Sigmoid colon (tissue), 7 donors: Measurements from ENCODE around the gene ECT2. TPM values are rescaled to one million over a fixed set of nuclear protein-coding genes. Genes with fewer than 3 reads are reported as not detected.

Source experiments
- DNase-seq: peaks from one replicate; pipeline ENCODE4 v3.0.0-alpha.2; 2019
- H3K27ac ChIP-seq, 4 donors: fragments of 200-600 bp; sonication (generic); one replicate each; pipeline ENCODE4 v1.5.1; 2016 to 2019; ENCODE audit warnings: mild to moderate bottlenecking in 1 of 4
- H3K27me3 ChIP-seq, 3 donors: fragments of 200-600 bp; sonication (generic); one replicate each; pipeline ENCODE4 v1.5.1; 2019; ENCODE audit warnings: mild to moderate bottlenecking in 1 of 3
- H3K36me3 ChIP-seq, 4 donors: fragments of 200-600 bp; sonication (generic); one replicate each; pipeline ENCODE4 v1.5.1; 2016 to 2019
- H3K4me1 ChIP-seq, 4 donors: fragments of 200-600 bp; sonication (generic); one replicate each; pipeline ENCODE4 v1.5.1; 2017 to 2019
- H3K4me3 ChIP-seq, 4 donors: fragments of 200-600 bp; sonication (generic); one replicate each; pipeline ENCODE4 v1.5.1; 2017 to 2019; ENCODE audit warnings: mild to moderate bottlenecking in 2 of 4, moderate library complexity in 1 of 4
- H3K9me3 ChIP-seq, 4 donors: fragments of 200-600 bp in 3 of 4; sonication (generic) in 3 of 4; one replicate each; pipeline versions ENCODE4 v1.5.1 to v1.6.1; 2013 to 2019
- CTCF ChIP-seq, 4 experiments: fragments of 450-650 bp in 3 of 4; fragments of 200-600 bp in 1 of 4; IDR thresholded peaks; one replicate each; pipeline ENCODE4 v1.5.1; 2016 to 2019; ENCODE audit warnings: antibody characterized with exemption in 4 of 4, mild to moderate bottlenecking in 3 of 4, moderate library complexity in 2 of 4
- EP300 ChIP-seq, 4 donors: sonication (generic); formaldehyde crosslinking; IDR thresholded peaks; one replicate each; pipeline ENCODE4 v1.6.1; 2017; ENCODE audit warnings: antibody characterized with exemption in 4 of 4
- POLR2A ChIP-seq, 2 donors: fragments of 450-650 bp; IDR thresholded peaks; one replicate each; pipeline ENCODE4 v1.6.1; 2016; ENCODE audit warnings: antibody characterized with exemption in 2 of 2, mild to moderate bottlenecking in 2 of 2, moderate library complexity in 2 of 2
- POLR2AphosphoS5 ChIP-seq, 4 donors: sonication (generic); formaldehyde crosslinking; IDR thresholded peaks; one replicate each; pipeline ENCODE4 v1.6.1; 2017; ENCODE audit warnings: antibody characterized with exemption in 4 of 4
- WGBS, 2 donors: extraction: QIAGEN DNeasy Blood & Tissue Kit; methylation state at CpG; one replicate each; pipeline ENCODE4 v1.1.7; 2013; 5-methylcytosine and 5-hydroxymethylcytosine counted together
- intact Hi-C: fragments of 100-400 bp; cut with DNase I; formaldehyde crosslinking; loops from one replicate; pipeline ENCODE4 v1.15.1; 2023
- polyA plus RNA-seq, 3 donors: library from polyadenylated mRNA; stranded (reverse); fragments of 200-250 nt; gene quantifications; one replicate each; pipeline ENCODE4 v1.2.3, GENCODE V29; 2013
- total RNA-seq, 4 donors: library from RNA; depleted of rRNA; stranded (reverse); fragments of >200 nt; gene quantifications; one replicate each; pipeline ENCODE4 v1.1.0, GENCODE V29; 2016
- donor health status: healthy with polysubstance abuse.
- donor health status: Bipolar disorder and iron deficiency.
- donor health status: healthy.

ECT2 gene
- total and polyA plus RNA-seq, 7 donors: 3.3 to 21.9 (median 9.7) TPM

- H3K27me3 ChIP-seq: no peaks in the 10 kb centered on the region
- no peaks in the 10 kb centered on the region for H3K36me3 ChIP-seq
- no peaks in the 10 kb centered on the region for H3K9me3 ChIP-seq
- H3K27ac ChIP-seq: peak overlapping the region in 3 of 4 donors; percentile 89 to 95 (median 91)
- no peak for DNase-seq
- intact Hi-C loops: no loop called here
- H3K4me1 ChIP-seq: peaks cover 0 to 21% (median 17%) of the 10 kb centered on the region in 4 donors
- no peak for TF ChIP-seq POLR2AphosphoS5 (IDR thresholded peaks at IDR 0.05)
- TF ChIP-seq POLR2A (IDR thresholded peaks at IDR 0.05): no peak
- WGBS, 2 donors: 19 to 74% methylated on average over 2 of the region's 2 CpGs
- peak overlapping the region in 1 of 4 donors; percentile 63 for H3K4me3 ChIP-seq
These were observed 41.4 kb upstream of the ECT2 start for GRCh38 chr3:172708921-172709773.

- peak; percentile 83 for DNase-seq
- H3K4me1 ChIP-seq: peaks cover 0 to 21% (median 17%) of the 10 kb centered on the region in 4 donors
- intact Hi-C loops: loop anchor here (2.0 kb wide), 1 partner anchor 31 kb away; no protein-coding TSS in a partner anchor
- TF ChIP-seq POLR2A (IDR thresholded peaks at IDR 0.05): no peak
- no peak for TF ChIP-seq POLR2AphosphoS5 (IDR thresholded peaks at IDR 0.05)
- TF ChIP-seq CTCF (IDR thresholded peaks at IDR 0.05): no peak
- TF ChIP-seq EP300 (IDR thresholded peaks at IDR 0.05): no peak
- peak overlapping the region; percentile 88 to 95 (median 90) for H3K27ac ChIP-seq
- H3K27me3 ChIP-seq: no peaks in the 10 kb centered on the region
- WGBS, 2 donors: 1 to 4% methylated on average over 17 of the region's 17 CpGs
- peak overlapping the region; percentile 52 to 89 (median 66) for H3K4me3 ChIP-seq
- H3K36me3 ChIP-seq: no peaks in the 10 kb centered on the region
- no peaks in the 10 kb centered on the region for H3K9me3 ChIP-seq
These were observed 40.5 kb upstream of the ECT2 start for GRCh38 chr3:172709774-172710663.

GRCh38 chr3:172710664-172711453 is 39.7 kb upstream of the ECT2 start, which contains the start of gene NCEH1:
NCEH1 (minus strand) TSS chr3:172711067; CDS start chr3:172710984, 83 bp downstream.
- intact Hi-C loops: loop anchor here (1.0 to 2.0 kb wide), 2 partner anchors 32 to 39 kb away; partner anchors contain the start of gene ECT2
- H3K27ac ChIP-seq: peak within 1 kb of the TSS; percentile 88 to 95 (median 90)
- 0 to 1% methylated on average over 41 of the region's 41 CpGs for WGBS, 2 donors
- peaks cover 0 to 21% (median 17%) of the 10 kb centered on the region in 4 donors for H3K4me1 ChIP-seq
- no peaks in the 10 kb centered on the region for H3K9me3 ChIP-seq
- DNase-seq: peak; percentile 95
- H3K36me3 ChIP-seq: no peaks in the 10 kb centered on the region
- TF ChIP-seq CTCF (IDR thresholded peaks at IDR 0.05) (peak; percentile 53 to 82 (median 74)), POLR2A (IDR thresholded peaks at IDR 0.05) (peak; percentile 37 to 72), EP300 (IDR thresholded peaks at IDR 0.05) (peak in 1 of 4 donors; percentile 19), POLR2AphosphoS5 (IDR thresholded peaks at IDR 0.05) (peak; percentile 63 to 88 (median 80))
- peak within 1 kb of the TSS; percentile 52 to 89 (median 66) for H3K4me3 ChIP-seq
- H3K27me3 ChIP-seq: no peaks in the 10 kb centered on the region

- TF ChIP-seq POLR2A (IDR thresholded peaks at IDR 0.05) (no peak), CTCF (IDR thresholded peaks at IDR 0.05) (peak in 1 of 4 experiments; percentile 3), POLR2AphosphoS5 (IDR thresholded peaks at IDR 0.05) (no peak)
- 4 to 31% methylated on average over 2 of the region's 2 CpGs for WGBS, 2 donors
- H3K4me3 ChIP-seq: peak overlapping the region; percentile 52 to 89 (median 66)
These were observed 39.1 kb upstream of the ECT2 start for GRCh38 chr3:172711454-172711795.

More at GRCh38 chr3:172711454-172711795, 39.1 kb upstream of the ECT2 start:
- intact Hi-C loops: loop anchor here (1.0 to 2.0 kb wide), 2 partner anchors 33 to 39 kb away; partner anchors contain the start of gene ECT2
- peak overlapping the region; percentile 88 to 95 (median 90) for H3K27ac ChIP-seq
- DNase-seq: no peak
- H3K4me1 ChIP-seq: peaks cover 0 to 21% (median 17%) of the 10 kb centered on the region in 4 donors
- no peaks in the 10 kb centered on the region for H3K27me3 ChIP-seq
- H3K36me3 ChIP-seq: no peaks in the 10 kb centered on the region
- H3K9me3 ChIP-seq: no peaks in the 10 kb centered on the region
